Activated naive CD8-positive, alpha-beta T cell (primary cell): Measurements from ENCODE around the gene EFL1.

ENCODE experiments used
- H3K27ac Mint-ChIP-seq: one replicate; pipeline ENCODE4 v1.8.0; 2021; ENCODE audit warnings: mixed read lengths
- H3K27me3 Mint-ChIP-seq: one replicate; pipeline ENCODE4 v1.8.0; 2021; ENCODE audit warnings: mixed read lengths
- H3K36me3 Mint-ChIP-seq: one replicate; pipeline ENCODE4 v1.8.0; 2021; ENCODE audit warnings: mixed read lengths
- H3K4me1 Mint-ChIP-seq: one replicate; pipeline ENCODE4 v1.8.0; 2021; ENCODE audit warnings: low read depth, mixed read lengths
- H3K4me3 Mint-ChIP-seq: one replicate; pipeline ENCODE4 v1.8.0; 2021; ENCODE audit warnings: mild to moderate bottlenecking, mixed read lengths
- H3K9me3 Mint-ChIP-seq: one replicate; pipeline ENCODE4 v1.8.0; 2021; ENCODE audit warnings: low read depth, mixed read lengths

EFL1 gene

GRCh38 chr15:82172506-82172905 is 90.0 kb downstream of the EFL1 start:
- peaks cover 2% of the 10 kb centered on the region for H3K4me1 Mint-ChIP-seq
- peaks cover 8% of the 10 kb centered on the region for H3K36me3 Mint-ChIP-seq
- H3K27ac Mint-ChIP-seq = no peak overlapping the region
- no peaks in the 10 kb centered on the region for H3K9me3 Mint-ChIP-seq
- no peaks in the 10 kb centered on the region for H3K27me3 Mint-ChIP-seq
- no peak overlapping the region for H3K4me3 Mint-ChIP-seq

- no peak overlapping the region for H3K27ac Mint-ChIP-seq
- H3K36me3 Mint-ChIP-seq = peaks cover 10% of the 10 kb centered on the region
- no peak overlapping the region for H3K4me3 Mint-ChIP-seq
- H3K4me1 Mint-ChIP-seq = no peaks in the 10 kb centered on the region
- no peaks in the 10 kb centered on the region for H3K9me3 Mint-ChIP-seq
- no peaks in the 10 kb centered on the region for H3K27me3 Mint-ChIP-seq
Measured at GRCh38 chr15:82168757-82169156, 93.8 kb downstream of the EFL1 start.

DNA sequence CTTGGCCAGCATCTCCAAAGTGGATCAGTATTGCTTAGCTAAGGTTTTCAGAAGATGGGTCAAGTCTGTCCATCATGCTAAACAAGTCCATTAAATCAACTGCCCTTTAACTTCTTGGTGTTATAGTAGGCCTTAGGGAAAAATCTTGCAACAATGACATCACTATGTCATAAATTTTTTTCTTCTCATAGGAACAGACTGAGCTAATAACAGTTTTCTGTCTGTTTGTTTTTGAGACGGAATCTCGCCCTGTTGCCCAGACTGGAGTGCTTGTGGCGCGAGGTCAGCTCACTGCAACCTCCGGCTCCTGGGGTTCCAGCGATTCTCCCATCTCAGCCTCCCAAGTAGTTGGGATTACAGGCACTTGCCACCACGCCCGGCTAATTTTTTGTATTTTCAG is 94.2 kb downstream of the EFL1 start:
- Mint-ChIP-seq H3K4me1 (no peaks in the 10 kb centered on the region), H3K27me3 (no peaks in the 10 kb centered on the region), H3K4me3 (no peak overlapping the region), H3K36me3 (peaks cover 10% of the 10 kb centered on the region), H3K27ac (no peak overlapping the region), H3K9me3 (no peaks in the 10 kb centered on the region)

DNA sequence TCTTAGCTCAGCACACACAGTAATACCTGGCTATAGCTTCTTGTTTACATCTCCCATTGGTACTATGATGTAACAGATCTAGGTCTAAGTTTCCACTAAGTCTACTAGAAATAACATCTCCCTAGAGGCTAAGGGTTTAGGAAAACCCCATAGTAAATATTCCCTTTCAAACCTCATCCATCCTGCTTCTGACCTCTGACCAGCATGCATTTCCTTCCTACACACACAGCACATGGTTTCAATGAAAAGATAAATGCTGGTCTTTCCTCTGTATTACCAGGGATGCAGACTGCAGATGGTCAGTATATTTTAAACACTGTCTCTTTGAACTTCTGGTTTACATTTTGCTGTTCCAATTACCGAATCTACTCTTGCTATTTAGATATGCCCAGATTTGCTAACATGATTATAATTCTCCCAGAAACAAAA is 96.6 kb downstream of the EFL1 start:
- H3K9me3 Mint-ChIP-seq = no peaks in the 10 kb centered on the region
- H3K4me1 Mint-ChIP-seq = no peaks in the 10 kb centered on the region
- peaks cover 22% of the 10 kb centered on the region for H3K36me3 Mint-ChIP-seq
- H3K27ac Mint-ChIP-seq = no peak overlapping the region
- no peaks in the 10 kb centered on the region for H3K27me3 Mint-ChIP-seq
- no peak overlapping the region for H3K4me3 Mint-ChIP-seq

DNA sequence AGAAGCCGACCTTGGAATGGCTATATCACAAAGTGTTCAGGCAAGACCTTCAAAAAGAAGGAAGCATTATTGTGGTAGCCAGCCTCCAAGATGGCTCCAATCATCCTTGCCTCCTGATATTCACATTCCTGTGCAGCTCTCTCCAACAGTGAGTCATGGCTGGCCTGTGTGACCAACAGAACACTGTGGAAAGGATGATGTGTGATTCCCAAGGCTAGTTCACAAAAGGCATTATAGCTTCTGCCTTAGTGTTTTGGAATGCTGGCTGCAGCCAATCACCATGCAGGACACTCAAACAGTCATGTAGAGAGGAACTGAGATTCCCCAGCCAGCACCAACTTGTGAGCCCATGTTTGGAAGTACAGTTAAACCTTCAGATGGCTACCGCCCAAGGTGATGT is 102.6 kb downstream of the EFL1 start:
- Mint-ChIP-seq H3K4me1 (no peaks in the 10 kb centered on the region), H3K27me3 (no peaks in the 10 kb centered on the region), H3K36me3 (peaks cover 25% of the 10 kb centered on the region), H3K27ac (no peak overlapping the region), H3K4me3 (no peak overlapping the region), H3K9me3 (no peaks in the 10 kb centered on the region)

DNA sequence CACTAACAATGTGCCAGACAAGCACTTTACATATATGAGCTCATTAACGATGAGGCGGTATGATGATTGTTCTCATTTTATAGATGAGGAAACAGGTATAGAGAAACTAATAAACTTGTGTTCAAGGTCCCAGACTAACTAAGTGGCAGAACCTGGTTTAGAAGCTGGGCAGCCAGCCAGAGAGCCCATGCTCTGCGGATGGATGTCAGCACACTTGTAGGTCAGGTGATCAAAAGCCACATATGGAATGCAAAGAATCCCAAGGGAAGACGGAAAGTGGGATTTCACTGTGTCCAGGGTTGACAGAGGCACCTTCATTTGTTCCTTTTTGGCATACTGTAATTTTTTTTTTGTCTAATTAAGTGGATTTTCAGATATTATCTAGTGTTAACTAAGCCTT is 103.7 kb downstream of the EFL1 start:
- no peaks in the 10 kb centered on the region for H3K4me1 Mint-ChIP-seq
- H3K4me3 Mint-ChIP-seq = no peak overlapping the region
- H3K27me3 Mint-ChIP-seq = no peaks in the 10 kb centered on the region
- peaks cover 23% of the 10 kb centered on the region for H3K36me3 Mint-ChIP-seq
- H3K27ac Mint-ChIP-seq = no peak overlapping the region
- no peaks in the 10 kb centered on the region for H3K9me3 Mint-ChIP-seq

- H3K9me3 Mint-ChIP-seq = no peaks in the 10 kb centered on the region
- no peak overlapping the region for H3K27ac Mint-ChIP-seq
- H3K36me3 Mint-ChIP-seq = peaks cover 18% of the 10 kb centered on the region
- no peaks in the 10 kb centered on the region for H3K27me3 Mint-ChIP-seq
- H3K4me1 Mint-ChIP-seq = no peaks in the 10 kb centered on the region
- H3K4me3 Mint-ChIP-seq = no peak overlapping the region
Measured at GRCh38 chr15:82150645-82151044, 111.9 kb downstream of the EFL1 start.

DNA sequence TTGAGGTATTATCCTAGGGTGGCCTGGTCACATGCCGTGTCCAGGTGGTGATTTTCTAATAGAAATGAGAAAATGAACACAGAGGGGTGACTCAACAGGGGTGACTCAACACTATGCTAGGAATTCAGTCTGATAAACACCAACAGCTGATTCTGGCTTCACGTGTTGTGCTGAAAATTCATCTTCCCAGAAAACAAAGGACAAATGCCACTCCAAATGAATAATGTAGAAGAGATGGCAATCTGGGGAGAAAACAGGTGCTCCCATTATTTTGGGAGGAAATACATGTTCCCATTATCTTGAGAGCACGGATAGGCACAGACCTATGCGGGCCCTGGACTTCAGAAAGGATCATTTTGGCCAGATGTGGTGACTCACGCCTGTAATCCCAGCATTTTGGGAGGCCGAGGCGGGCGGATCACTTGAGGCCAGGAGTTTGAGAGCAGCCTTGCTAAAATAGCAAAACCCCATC is 115.5 kb downstream of the EFL1 start:
- Mint-ChIP-seq H3K9me3 (no peaks in the 10 kb centered on the region), H3K36me3 (peaks cover 16% of the 10 kb centered on the region), H3K27ac (no peak overlapping the region), H3K27me3 (no peaks in the 10 kb centered on the region), H3K4me3 (no peak overlapping the region), H3K4me1 (no peaks in the 10 kb centered on the region)

DNA sequence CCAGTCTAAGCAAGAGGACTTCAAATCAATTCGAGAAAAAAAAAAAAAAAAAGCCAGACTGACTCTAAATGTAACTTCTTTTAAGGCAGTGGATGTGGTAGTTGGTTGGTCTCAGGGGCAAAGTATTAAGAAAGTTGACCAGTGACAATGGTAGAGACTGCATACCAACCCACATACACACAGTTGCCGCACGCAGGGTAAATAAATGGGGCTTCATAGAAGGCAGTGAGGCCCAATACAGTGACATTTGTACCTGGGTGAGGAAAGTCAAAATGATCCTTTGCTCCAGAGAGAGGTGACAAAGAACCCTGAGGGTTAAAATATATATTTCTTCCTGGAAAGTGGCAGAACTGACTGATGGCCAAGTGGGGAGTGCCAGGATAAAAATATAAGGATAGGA is 116.0 kb downstream of the EFL1 start:
- H3K36me3 Mint-ChIP-seq = peaks cover 14% of the 10 kb centered on the region
- H3K4me3 Mint-ChIP-seq = no peak overlapping the region
- H3K27me3 Mint-ChIP-seq = no peaks in the 10 kb centered on the region
- H3K27ac Mint-ChIP-seq = no peak overlapping the region
- H3K4me1 Mint-ChIP-seq = no peaks in the 10 kb centered on the region
- H3K9me3 Mint-ChIP-seq = no peaks in the 10 kb centered on the region

DNA sequence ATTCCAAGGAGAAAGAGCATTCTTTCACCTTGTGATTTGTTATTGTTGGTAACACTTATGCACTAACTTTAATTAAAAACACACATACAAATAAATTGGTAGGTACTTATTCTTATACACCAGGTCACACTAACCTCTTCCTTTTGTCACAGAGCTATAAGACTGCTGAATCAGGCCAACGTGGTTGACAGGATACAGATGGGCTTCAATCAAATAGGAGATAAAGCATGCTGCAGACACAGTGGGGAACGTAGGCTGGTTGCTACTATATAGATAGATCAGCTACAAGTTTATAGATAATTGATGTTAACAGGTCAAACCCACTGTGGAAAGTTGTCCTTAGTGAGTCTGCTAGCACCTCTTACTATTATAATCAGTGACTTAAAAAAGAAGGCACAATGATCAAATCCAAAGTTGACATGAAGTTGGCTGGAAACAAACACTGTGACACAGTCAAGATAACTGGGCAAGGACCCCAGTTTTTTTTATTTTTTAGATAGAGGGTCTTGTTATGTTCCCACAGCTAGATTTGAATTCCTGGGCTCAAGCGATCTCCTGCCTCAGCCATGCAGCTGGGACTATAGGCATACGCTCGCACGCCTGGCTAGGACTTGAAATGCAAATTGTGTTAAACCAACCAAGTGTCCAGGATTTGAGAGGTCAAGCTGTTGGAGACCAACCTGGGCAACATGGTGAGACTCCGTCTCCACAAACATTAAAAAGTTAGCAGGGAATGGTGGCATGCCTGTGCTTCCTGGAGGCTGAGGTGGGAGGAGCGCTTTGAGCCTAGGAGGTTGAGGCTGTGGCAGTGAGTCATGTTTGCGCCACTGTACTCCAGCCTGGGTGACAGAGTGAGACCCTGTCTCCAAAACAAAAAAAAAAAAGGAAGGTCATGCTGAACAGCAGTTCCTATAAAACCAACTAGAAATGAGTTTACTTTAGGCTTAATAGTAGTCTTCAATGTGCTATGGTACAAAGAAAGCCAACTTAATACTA is 118.8 kb downstream of the EFL1 start:
- Mint-ChIP-seq H3K27me3 (no peaks in the 10 kb centered on the region), H3K36me3 (peaks cover 7% of the 10 kb centered on the region), H3K27ac (no peak overlapping the region), H3K9me3 (no peaks in the 10 kb centered on the region), H3K4me1 (peaks cover 6% of the 10 kb centered on the region), H3K4me3 (no peak overlapping the region)

DNA sequence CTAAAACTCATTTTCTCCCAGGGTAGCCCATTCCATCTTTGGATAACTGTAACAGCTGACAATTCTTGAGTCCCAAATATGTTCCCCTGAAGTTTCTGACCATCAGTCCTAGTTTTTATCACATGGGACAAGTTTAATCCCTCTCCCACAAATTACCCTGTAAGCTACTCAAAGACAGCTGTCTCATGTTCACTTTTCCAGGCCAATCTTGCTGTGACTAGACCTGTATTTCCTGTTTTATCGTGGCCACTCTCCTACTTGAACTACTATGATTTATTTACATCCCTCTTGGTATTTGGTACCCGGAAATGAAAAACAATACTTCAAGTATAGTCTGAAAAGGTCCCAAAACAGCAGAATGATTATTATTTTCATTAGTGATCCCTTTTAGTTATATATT is 121.6 kb downstream of the EFL1 start:
- H3K36me3 Mint-ChIP-seq = peaks cover 10% of the 10 kb centered on the region
- no peaks in the 10 kb centered on the region for H3K27me3 Mint-ChIP-seq
- peaks cover 6% of the 10 kb centered on the region for H3K4me1 Mint-ChIP-seq
- H3K27ac Mint-ChIP-seq = no peak overlapping the region
- no peaks in the 10 kb centered on the region for H3K9me3 Mint-ChIP-seq
- H3K4me3 Mint-ChIP-seq = no peak overlapping the region

GRCh38 chr15:82139823-82140268 is 122.7 kb downstream of the EFL1 start:
- Mint-ChIP-seq H3K27ac (no peak overlapping the region), H3K27me3 (no peaks in the 10 kb centered on the region), H3K4me3 (no peak overlapping the region), H3K4me1 (peaks cover 6% of the 10 kb centered on the region), H3K36me3 (peaks cover 13% of the 10 kb centered on the region), H3K9me3 (no peaks in the 10 kb centered on the region)

GRCh38 chr15:82138306-82138705 is 124.2 kb downstream of the EFL1 start:
- Mint-ChIP-seq H3K36me3 (peaks cover 13% of the 10 kb centered on the region), H3K4me3 (no peak overlapping the region), H3K27ac (no peak overlapping the region), H3K4me1 (peaks cover 6% of the 10 kb centered on the region), H3K27me3 (no peaks in the 10 kb centered on the region), H3K9me3 (no peaks in the 10 kb centered on the region)

DNA sequence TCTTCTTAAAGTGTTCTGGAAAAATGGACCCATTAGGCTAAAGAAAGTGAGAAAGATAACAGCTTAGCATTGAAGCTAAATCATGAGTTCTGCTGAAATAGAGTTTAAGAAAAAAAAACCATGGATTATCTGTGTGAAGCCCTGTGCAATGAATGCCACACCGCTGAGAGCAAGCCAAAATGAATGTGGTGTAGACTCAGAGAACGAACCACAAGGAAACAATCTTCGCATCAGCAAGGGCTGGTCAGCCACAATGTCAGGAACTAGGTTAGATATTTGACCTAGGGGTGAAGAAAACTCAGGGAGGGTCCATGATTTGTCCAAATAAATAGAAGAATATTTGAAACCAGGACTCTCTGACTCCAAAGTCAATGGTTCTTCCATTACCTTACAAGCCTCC is 125.3 kb downstream of the EFL1 start:
- Mint-ChIP-seq H3K27me3 (no peaks in the 10 kb centered on the region), H3K9me3 (no peaks in the 10 kb centered on the region), H3K27ac (no peak overlapping the region), H3K4me3 (no peak overlapping the region), H3K4me1 (peaks cover 6% of the 10 kb centered on the region), H3K36me3 (peaks cover 17% of the 10 kb centered on the region)

- H3K9me3 Mint-ChIP-seq = no peaks in the 10 kb centered on the region
- H3K4me1 Mint-ChIP-seq = peaks cover 6% of the 10 kb centered on the region
- no peaks in the 10 kb centered on the region for H3K27me3 Mint-ChIP-seq
- no peak overlapping the region for H3K27ac Mint-ChIP-seq
- no peak overlapping the region for H3K4me3 Mint-ChIP-seq
- H3K36me3 Mint-ChIP-seq = peaks cover 19% of the 10 kb centered on the region
Measured at GRCh38 chr15:82136120-82136519, 126.4 kb downstream of the EFL1 start.

- H3K27me3 Mint-ChIP-seq = no peaks in the 10 kb centered on the region
- H3K9me3 Mint-ChIP-seq = no peaks in the 10 kb centered on the region
- H3K27ac Mint-ChIP-seq = no peak overlapping the region
- no peak overlapping the region for H3K4me3 Mint-ChIP-seq
- peaks cover 19% of the 10 kb centered on the region for H3K36me3 Mint-ChIP-seq
- peaks cover 6% of the 10 kb centered on the region for H3K4me1 Mint-ChIP-seq
Measured at GRCh38 chr15:82135638-82136037, 126.9 kb downstream of the EFL1 start.
